Omental fat pad (tissue), 4 donors: Measurements from ENCODE around the gene NDST3. TPM values are rescaled to one million over a fixed set of nuclear protein-coding genes. Genes with fewer than 3 reads are reported as not detected.

Source experiments
- ATAC-seq: fragments of 150-250 bp; one replicate; pipeline ENCODE4 v1.9.1; 2016; ENCODE audit warnings: mild to moderate bottlenecking, moderate library complexity; ENCODE audit not compliant: low FRiP score
- DNase-seq: peaks from one replicate; pipeline ENCODE4 v3.0.0-alpha.2; 2019; ENCODE audit warnings: low spot score
- total RNA-seq, 4 donors: library from RNA; depleted of rRNA; stranded (reverse); fragments of >200 nt; gene quantifications; one replicate each; pipeline ENCODE4 v1.1.0, GENCODE V29; 2016
- TF ChIP-seq, protein P1 (sequence below), 3 donors: fragments of 450-650 bp; IDR thresholded peaks; one replicate each; pipeline ENCODE4 v1.5.1; 2016 to 2017; ENCODE audit warnings: antibody characterized with exemption in 3 of 3, mild to moderate bottlenecking in 3 of 3, moderate library complexity in 2 of 3

The NDST3 gene
- total RNA-seq, 4 donors from 2014 or later = not detected

GRCh38 chr4:118035309-118035708 lies 1.0 kb downstream of the NDST3 start:
- TF ChIP-seq, protein P1, sequence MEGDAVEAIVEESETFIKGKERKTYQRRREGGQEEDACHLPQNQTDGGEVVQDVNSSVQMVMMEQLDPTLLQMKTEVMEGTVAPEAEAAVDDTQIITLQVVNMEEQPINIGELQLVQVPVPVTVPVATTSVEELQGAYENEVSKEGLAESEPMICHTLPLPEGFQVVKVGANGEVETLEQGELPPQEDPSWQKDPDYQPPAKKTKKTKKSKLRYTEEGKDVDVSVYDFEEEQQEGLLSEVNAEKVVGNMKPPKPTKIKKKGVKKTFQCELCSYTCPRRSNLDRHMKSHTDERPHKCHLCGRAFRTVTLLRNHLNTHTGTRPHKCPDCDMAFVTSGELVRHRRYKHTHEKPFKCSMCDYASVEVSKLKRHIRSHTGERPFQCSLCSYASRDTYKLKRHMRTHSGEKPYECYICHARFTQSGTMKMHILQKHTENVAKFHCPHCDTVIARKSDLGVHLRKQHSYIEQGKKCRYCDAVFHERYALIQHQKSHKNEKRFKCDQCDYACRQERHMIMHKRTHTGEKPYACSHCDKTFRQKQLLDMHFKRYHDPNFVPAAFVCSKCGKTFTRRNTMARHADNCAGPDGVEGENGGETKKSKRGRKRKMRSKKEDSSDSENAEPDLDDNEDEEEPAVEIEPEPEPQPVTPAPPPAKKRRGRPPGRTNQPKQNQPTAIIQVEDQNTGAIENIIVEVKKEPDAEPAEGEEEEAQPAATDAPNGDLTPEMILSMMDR (IDR thresholded peaks at IDR 0.05) = no peak
- no peak for ATAC-seq
- DNase-seq = no peak

DNA sequence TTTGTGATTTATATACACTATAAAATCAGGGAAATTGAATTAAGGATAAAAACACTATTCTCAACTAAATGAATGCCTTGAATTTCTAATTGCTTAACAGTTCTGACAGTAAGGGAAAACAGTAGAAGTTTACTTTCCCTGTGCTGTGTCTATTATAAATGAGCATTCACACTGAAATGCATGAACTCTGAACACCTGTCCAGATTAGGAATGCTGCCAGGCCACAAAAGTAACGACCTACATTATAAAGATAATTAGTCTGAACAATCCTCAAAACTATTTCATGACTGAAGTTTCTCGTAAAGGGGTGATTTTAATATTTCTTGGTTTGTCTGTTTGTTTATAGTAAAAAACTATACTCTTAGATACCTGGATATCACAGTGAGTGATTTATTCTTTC lies 2.0 kb downstream of the NDST3 start:
- DNase-seq = no peak
- ATAC-seq = no peak
- TF ChIP-seq, protein P1 (IDR thresholded peaks at IDR 0.05) = no peak

GRCh38 chr4:118037955-118038354 lies 3.7 kb downstream of the NDST3 start:
- ATAC-seq (no peak), DNase-seq (no peak)
- TF ChIP-seq, protein P1 (IDR thresholded peaks at IDR 0.05) = no peak

GRCh38 chr4:118046323-118046722 lies 12.0 kb downstream of the NDST3 start:
- ATAC-seq = no peak
- TF ChIP-seq, protein P1 (IDR thresholded peaks at IDR 0.05) = no peak

DNA sequence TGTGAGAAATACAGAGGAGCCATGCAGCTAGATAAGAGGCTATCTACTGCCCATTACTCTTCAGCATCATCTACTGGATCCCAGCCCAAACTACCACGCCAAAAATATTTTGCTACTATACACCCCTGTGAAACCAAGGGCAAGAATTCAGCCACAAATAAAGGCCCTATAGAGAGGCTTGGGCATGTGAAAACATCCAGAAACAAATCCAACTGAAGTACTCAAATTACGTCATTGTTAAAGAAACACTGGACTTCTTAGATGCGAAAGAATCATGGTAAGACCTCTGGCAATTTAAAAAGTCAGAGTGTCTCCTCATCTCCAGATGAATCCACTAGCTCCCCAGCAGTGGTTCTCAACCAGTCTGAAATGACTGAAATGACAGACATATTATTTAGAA lies 12.8 kb downstream of the NDST3 start:
- no peak for ATAC-seq
- TF ChIP-seq, protein P1 (IDR thresholded peaks at IDR 0.05) = no peak
- no peak for DNase-seq

More at GRCh38 chr4:118046323-118046722, 12.0 kb downstream of the NDST3 start:
- DNase-seq = no peak

DNA sequence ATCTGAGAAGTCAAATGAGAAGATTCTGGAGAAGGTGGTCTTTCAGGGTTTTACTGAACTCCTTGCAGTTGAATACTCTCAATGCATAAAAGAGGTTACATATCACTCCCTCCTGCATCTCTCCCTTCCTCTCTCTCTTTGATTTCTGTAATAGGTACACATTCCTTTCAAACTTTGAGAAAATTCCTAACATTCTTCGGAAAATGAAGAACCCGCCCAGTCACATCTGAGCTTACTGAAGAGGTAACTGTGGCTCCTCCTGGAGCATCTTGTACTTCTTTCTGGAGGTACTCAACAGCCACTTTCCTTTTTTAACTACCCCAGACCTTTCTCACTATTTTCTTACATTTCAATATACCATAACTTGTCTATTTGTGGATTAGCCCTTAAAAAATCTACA lies 24.7 kb downstream of the NDST3 start:
- TF ChIP-seq, protein P1 (IDR thresholded peaks at IDR 0.05) = no peak
- DNase-seq = no peak
- ATAC-seq = no peak

GRCh38 chr4:118059397-118059796 lies 25.1 kb downstream of the NDST3 start:
- no peak for ATAC-seq
- no peak for DNase-seq
- TF ChIP-seq, protein P1 (IDR thresholded peaks at IDR 0.05) = no peak
